Esophagus muscularis mucosa (tissue), 4 donors: ENCODE measurements around the gene HEXIM2. TPM values are rescaled to one million over a fixed set of nuclear protein-coding genes. Genes with fewer than 3 reads are reported as not detected.

Experiments used
- DNase-seq: peaks from one replicate; pipeline ENCODE4 v3.0.0-alpha.2; 2017; ENCODE audit errors: extremely low spot score
- H3K27ac ChIP-seq, 4 donors: fragments of 200-600 bp; sonication (generic); replicated peaks in 1 of 4; 1 replicate in 3 of 4; 2 replicates in 1 of 4; pipeline ENCODE4 v1.5.1; 2016 to 2019; ENCODE audit warnings: mild to moderate bottlenecking in 1 of 4
- H3K27me3 ChIP-seq, 4 donors: fragments of 200-600 bp; sonication (generic); one replicate each; pipeline versions ENCODE4 v1.5.1 to v1.6.0; 2016 to 2019
- H3K36me3 ChIP-seq, 4 donors: fragments of 200-600 bp; sonication (generic); one replicate each; pipeline ENCODE4 v1.5.1; 2016 to 2019
- H3K4me1 ChIP-seq, 4 donors: fragments of 200-600 bp; sonication (generic); one replicate each; pipeline ENCODE4 v1.5.1; 2016 to 2019
- H3K4me3 ChIP-seq, 4 donors: fragments of 200-600 bp; sonication (generic); 1 replicate in 2 of 4; 2 replicates in 2 of 4; pipeline ENCODE4 v1.5.1; 2016 to 2019; ENCODE audit warnings: mild to moderate bottlenecking in 4 of 4, moderate library complexity in 1 of 4
- H3K9me3 ChIP-seq, 4 donors: fragments of 200-600 bp; sonication (generic); 1 replicate in 3 of 4; 2 replicates in 1 of 4; pipeline ENCODE4 v1.5.1; 2016 to 2019
- CTCF ChIP-seq, 3 experiments: fragments of 200-600 bp in 2 of 3; fragments of 450-650 bp in 1 of 3; sonication (generic) in 2 of 3; IDR thresholded peaks; one replicate each; pipeline ENCODE4 v1.5.1; 2017 to 2019; ENCODE audit warnings: antibody characterized with exemption in 3 of 3, mild to moderate bottlenecking in 2 of 3, moderate library complexity in 1 of 3
- EP300 ChIP-seq: sonication (generic); formaldehyde crosslinking; IDR thresholded peaks from one replicate; pipeline ENCODE4 v1.6.1; 2017; ENCODE audit warnings: antibody characterized with exemption
- POLR2A ChIP-seq: fragments of 450-650 bp; IDR thresholded peaks from one replicate; pipeline ENCODE4 v1.6.1; 2017; ENCODE audit warnings: antibody characterized with exemption, moderate library complexity, mild to moderate bottlenecking, low read depth
- POLR2AphosphoS5 ChIP-seq, 2 donors: sonication (generic); formaldehyde crosslinking; IDR thresholded peaks; one replicate each; pipeline ENCODE4 v1.6.1; 2017; ENCODE audit warnings: antibody characterized with exemption in 2 of 2
- WGBS: methylation state at CpG from one replicate; pipeline ENCODE4 v1.1.5; 2018; 5-methylcytosine and 5-hydroxymethylcytosine counted together
- intact Hi-C: fragments of 100-400 bp; cut with DNase I; formaldehyde crosslinking; loops from one replicate; pipeline ENCODE4 v1.15.1; 2023
- total RNA-seq, 4 donors: library from RNA; depleted of rRNA; stranded (reverse); fragments of >200 nt; gene quantifications; one replicate each; pipeline versions ENCODE4 v1.1.0 to v1.2.1, GENCODE V29; 2016

The HEXIM2 gene
- total RNA-seq, 4 donors from 2014 or later: 4.0 to 8.4 (median 7.0) TPM

- peak overlapping the region in 3 of 4 donors; percentile 88 to 93 (median 88) for H3K27ac ChIP-seq
- H3K4me3 ChIP-seq: no peak overlapping the region
- TF ChIP-seq POLR2AphosphoS5 (IDR thresholded peaks at IDR 0.05): no peak
- TF ChIP-seq EP300: no peak
- no peak for TF ChIP-seq POLR2A
- TF ChIP-seq CTCF (IDR thresholded peaks at IDR 0.05): no peak
- no peaks in the 10 kb centered on the region for H3K27me3 ChIP-seq
- H3K36me3 ChIP-seq: peaks cover 0 to 12% (median 10%) of the 10 kb centered on the region in 4 donors
- 91% methylated on average over 12 of the region's 43 CpGs for WGBS
- DNase-seq: no peak
- intact Hi-C loops: no loop called here
- H3K4me1 ChIP-seq: peaks cover 25 to 44% (median 40%) of the 10 kb centered on the region in 4 donors
- H3K9me3 ChIP-seq: no peaks in the 10 kb centered on the region
Measured at GRCh38 chr17:45168991-45169752, 7.5 kb downstream of the HEXIM2 start.

- Histone ChIP-seq H3K4me1 (peaks cover 25 to 44% (median 40%) of the 10 kb centered on the region in 4 donors), H3K27me3 (no peaks in the 10 kb centered on the region), H3K9me3 (no peaks in the 10 kb centered on the region), H3K36me3 (peaks cover 0 to 12% (median 10%) of the 10 kb centered on the region in 4 donors), H3K27ac (peak overlapping the region; percentile 88 to 97 (median 90)), H3K4me3 (peak overlapping the region in 3 of 4 donors; percentile 49 to 63 (median 54))
- WGBS: 72% methylated on average over 11 of the region's 12 CpGs
- no peak for TF ChIP-seq CTCF (IDR thresholded peaks at IDR 0.05)
- TF ChIP-seq EP300: no peak
- no peak for TF ChIP-seq POLR2A
- TF ChIP-seq POLR2AphosphoS5 (IDR thresholded peaks at IDR 0.05): no peak
- intact Hi-C loops: no loop called here
- DNase-seq: no peak
Measured at GRCh38 chr17:45170280-45170930, 8.7 kb downstream of the HEXIM2 start.

- peak; percentile 94 for DNase-seq
- TF ChIP-seq POLR2AphosphoS5 (IDR thresholded peaks at IDR 0.05): peak; percentile 71 to 83
- TF ChIP-seq CTCF (IDR thresholded peaks at IDR 0.05): no peak
- peaks cover 25 to 49% (median 44%) of the 10 kb centered on the region in 4 donors for H3K4me1 ChIP-seq
- H3K27ac ChIP-seq: peak overlapping the region; percentile 88 to 97 (median 90)
- no peaks in the 10 kb centered on the region for H3K9me3 ChIP-seq
- intact Hi-C loops: no loop called here
- no peaks in the 10 kb centered on the region for H3K27me3 ChIP-seq
- 6% methylated on average over 2 of the region's 5 CpGs for WGBS
- H3K4me3 ChIP-seq: peak overlapping the region; percentile 48 to 63 (median 52)
- H3K36me3 ChIP-seq: peaks cover 0 to 12% (median 10%) of the 10 kb centered on the region in 4 donors
Measured at GRCh38 chr17:45170931-45171337, 9.3 kb downstream of the HEXIM2 start.

- WGBS: 30% methylated on average over 10 of the region's 20 CpGs
- peaks cover 0 to 12% (median 10%) of the 10 kb centered on the region in 4 donors for H3K36me3 ChIP-seq
- intact Hi-C loops: no loop called here
- no peaks in the 10 kb centered on the region for H3K9me3 ChIP-seq
- peak overlapping the region; percentile 48 to 63 (median 52) for H3K4me3 ChIP-seq
- no peak for TF ChIP-seq EP300
- no peak for TF ChIP-seq CTCF (IDR thresholded peaks at IDR 0.05)
- TF ChIP-seq POLR2A: no peak
- TF ChIP-seq POLR2AphosphoS5 (IDR thresholded peaks at IDR 0.05): no peak
- no peak for DNase-seq
- no peaks in the 10 kb centered on the region for H3K27me3 ChIP-seq
- H3K4me1 ChIP-seq: peaks cover 25 to 56% (median 51%) of the 10 kb centered on the region in 4 donors
- peak overlapping the region; percentile 88 to 97 (median 90) for H3K27ac ChIP-seq
Measured at GRCh38 chr17:45171338-45172231, 9.9 kb downstream of the HEXIM2 start.
